Peyer's patch (tissue), 4 donors: Measurements from ENCODE around the gene FTSJ3. TPM values are rescaled to one million over a fixed set of nuclear protein-coding genes. Genes with fewer than 3 reads are reported as not detected.

ENCODE experiments used
- DNase-seq, 3 donors: peaks; one replicate each; pipeline ENCODE4 v3.0.0-alpha.2; 2017 to 2019
- H3K27ac ChIP-seq, 4 donors: fragments of 200-600 bp; sonication (generic); one replicate each; pipeline ENCODE4 v1.5.1; 2016 to 2019
- H3K27me3 ChIP-seq, 2 donors: fragments of 200-600 bp; sonication (generic); one replicate each; pipeline ENCODE4 v1.5.1; 2019
- H3K36me3 ChIP-seq, 3 donors: fragments of 200-600 bp; sonication (generic); one replicate each; pipeline ENCODE4 v1.5.1; 2016 to 2019
- H3K4me1 ChIP-seq, 4 donors: fragments of 200-600 bp; sonication (generic); one replicate each; pipeline ENCODE4 v1.5.1; 2016 to 2019
- H3K4me3 ChIP-seq, 4 donors: fragments of 200-600 bp; sonication (generic); 1 replicate in 3 of 4; 2 replicates in 1 of 4; pipeline ENCODE4 v1.5.1; 2016 to 2019; ENCODE audit warnings: mild to moderate bottlenecking in 1 of 4
- H3K9me3 ChIP-seq, 4 donors: fragments of 200-600 bp; sonication (generic); one replicate each; pipeline ENCODE4 v1.5.1; 2016 to 2019; ENCODE audit warnings: mild to moderate bottlenecking in 1 of 4
- CTCF ChIP-seq, 6 experiments: fragments of 450-650 bp in 4 of 6; fragments of 200-600 bp in 2 of 6; sonication (generic) in 1 of 6; IDR thresholded peaks; one replicate each; pipeline ENCODE4 v1.5.1; 2017 to 2019; ENCODE audit warnings: antibody characterized with exemption in 6 of 6, mild to moderate bottlenecking in 3 of 6, moderate library complexity in 1 of 6
- POLR2A ChIP-seq, 2 donors: fragments of 450-650 bp; IDR thresholded peaks; one replicate each; pipeline ENCODE4 v1.5.1; 2017; ENCODE audit warnings: antibody characterized with exemption in 2 of 2, mild to moderate bottlenecking in 2 of 2, moderate library complexity in 2 of 2
- total RNA-seq, 4 donors: library from RNA; depleted of rRNA; stranded (reverse); fragments of >200 nt; gene quantifications; one replicate each; pipeline ENCODE4 v1.1.0, GENCODE V29; 2016

The FTSJ3 gene
- total RNA-seq, 4 donors from 2014 or later = 19.6 to 133 (median 51.6) TPM

GRCh38 chr17:63833026-63833740, 5.7 kb upstream of the FTSJ3 start:
- Histone ChIP-seq H3K4me1 (peaks cover 0 to 30% (median 0%) of the 10 kb centered on the region in 4 donors), H3K36me3 (peaks cover 0 to 89% (median 0%) of the 10 kb centered on the region in 3 donors), H3K27me3 (no peaks in the 10 kb centered on the region), H3K9me3 (no peaks in the 10 kb centered on the region), H3K27ac (no peak overlapping the region), H3K4me3 (no peak overlapping the region)
- DNase-seq = no peak
- TF ChIP-seq CTCF (IDR thresholded peaks at IDR 0.05) (no peak), POLR2A (IDR thresholded peaks at IDR 0.05) (no peak)

DNA sequence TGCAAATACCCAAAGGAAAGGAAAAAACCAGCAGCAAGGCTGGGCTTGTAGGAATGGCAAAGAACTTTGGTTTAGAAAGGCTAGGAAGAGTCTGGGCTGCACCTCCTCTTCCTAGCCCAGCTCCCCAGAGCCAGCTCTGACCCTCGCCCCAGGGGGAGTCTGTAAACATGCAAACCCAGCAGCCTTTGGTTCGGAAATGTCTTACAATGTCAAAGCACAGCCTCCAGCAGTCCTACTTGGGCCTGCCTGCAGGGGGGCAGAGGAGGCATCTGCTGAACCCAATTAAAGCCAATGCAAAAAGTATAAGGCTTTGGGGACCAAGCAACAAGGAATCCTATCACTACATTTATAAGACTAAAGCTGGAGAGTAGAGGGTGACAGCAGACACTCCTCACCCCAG, 5.0 kb upstream of the FTSJ3 start:
- Histone ChIP-seq H3K27me3 (no peaks in the 10 kb centered on the region), H3K4me1 (peaks cover 0 to 25% (median 0%) of the 10 kb centered on the region in 4 donors), H3K36me3 (peaks cover 0 to 85% (median 0%) of the 10 kb centered on the region in 3 donors), H3K27ac (no peak overlapping the region), H3K9me3 (no peaks in the 10 kb centered on the region), H3K4me3 (no peak overlapping the region)
- DNase-seq = no peak
- TF ChIP-seq CTCF (IDR thresholded peaks at IDR 0.05) = no peak
- TF ChIP-seq POLR2A (IDR thresholded peaks at IDR 0.05) = no peak

DNA sequence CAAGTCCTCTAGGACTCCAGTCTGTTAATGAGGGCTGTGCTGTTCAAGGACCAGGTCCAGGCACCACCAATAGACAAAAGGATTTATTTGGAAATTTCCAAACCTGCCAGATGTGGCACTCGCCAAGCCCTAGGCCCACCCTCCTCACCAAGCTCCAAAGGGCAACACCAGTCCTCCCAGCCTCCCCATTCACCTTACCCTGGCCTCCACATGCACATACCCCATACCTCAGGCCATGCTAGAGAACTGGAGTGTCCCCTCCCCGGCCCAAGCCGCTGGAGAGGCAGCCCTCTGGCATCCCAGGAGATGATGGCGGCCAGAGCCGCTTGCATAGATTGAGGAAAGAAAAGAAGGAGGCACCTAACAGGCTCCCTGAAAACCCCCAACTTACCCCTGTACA, 4.6 kb upstream of the FTSJ3 start:
- no peaks in the 10 kb centered on the region for H3K9me3 ChIP-seq
- peaks cover 0 to 81% (median 0%) of the 10 kb centered on the region in 3 donors for H3K36me3 ChIP-seq
- no peak overlapping the region for H3K27ac ChIP-seq
- H3K4me3 ChIP-seq = no peak overlapping the region
- H3K4me1 ChIP-seq = peaks cover 0 to 21% (median 0%) of the 10 kb centered on the region in 4 donors
- TF ChIP-seq CTCF (IDR thresholded peaks at IDR 0.05) (no peak), POLR2A (IDR thresholded peaks at IDR 0.05) (no peak)
- no peaks in the 10 kb centered on the region for H3K27me3 ChIP-seq
- no peak for DNase-seq

- TF ChIP-seq POLR2A (IDR thresholded peaks at IDR 0.05) = no peak
- Histone ChIP-seq H3K9me3 (no peaks in the 10 kb centered on the region), H3K4me3 (no peak overlapping the region), H3K4me1 (peaks cover 0 to 21% (median 0%) of the 10 kb centered on the region in 4 donors), H3K27ac (no peak overlapping the region), H3K27me3 (no peaks in the 10 kb centered on the region), H3K36me3 (peaks cover 0 to 76% (median 0%) of the 10 kb centered on the region in 3 donors)
- DNase-seq = no peak
Observed at GRCh38 chr17:63831505-63831904, 4.0 kb upstream of the FTSJ3 start.

DNA sequence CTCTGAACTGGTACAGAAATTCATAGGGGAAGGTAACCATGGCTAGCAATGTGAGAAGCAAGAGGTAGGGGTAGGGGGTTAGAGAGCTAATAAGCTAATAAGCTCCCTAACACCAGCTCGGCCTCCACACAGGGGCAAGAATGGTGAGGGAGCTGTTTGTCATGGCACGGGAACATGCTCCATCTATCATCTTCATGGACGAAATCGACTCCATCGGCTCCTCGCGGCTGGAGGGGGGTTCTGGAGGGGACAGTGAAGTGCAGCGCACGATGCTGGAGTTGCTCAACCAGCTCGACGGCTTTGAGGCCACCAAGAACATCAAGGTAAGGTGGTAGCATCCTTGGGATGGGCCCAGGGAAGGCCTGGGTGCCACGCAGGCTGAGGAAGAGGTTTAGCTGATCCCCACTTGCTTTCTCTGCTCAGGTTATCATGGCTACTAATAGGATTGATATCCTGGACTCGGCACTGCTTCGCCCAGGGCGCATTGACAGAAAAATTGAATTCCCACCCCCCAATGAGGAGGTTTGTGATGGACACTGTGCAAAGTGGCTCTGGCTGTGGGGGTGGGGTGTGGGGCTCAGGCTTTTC, 3.5 kb upstream of the FTSJ3 start:
- Histone ChIP-seq H3K4me1 (peaks cover 0 to 26% (median 4%) of the 10 kb centered on the region in 4 donors), H3K27ac (no peak overlapping the region), H3K36me3 (peaks cover 0 to 71% (median 0%) of the 10 kb centered on the region in 3 donors), H3K27me3 (no peaks in the 10 kb centered on the region), H3K4me3 (no peak overlapping the region), H3K9me3 (no peaks in the 10 kb centered on the region)
- no peak for TF ChIP-seq POLR2A (IDR thresholded peaks at IDR 0.05)
- TF ChIP-seq CTCF (IDR thresholded peaks at IDR 0.05) = no peak
- no peak for DNase-seq

DNA sequence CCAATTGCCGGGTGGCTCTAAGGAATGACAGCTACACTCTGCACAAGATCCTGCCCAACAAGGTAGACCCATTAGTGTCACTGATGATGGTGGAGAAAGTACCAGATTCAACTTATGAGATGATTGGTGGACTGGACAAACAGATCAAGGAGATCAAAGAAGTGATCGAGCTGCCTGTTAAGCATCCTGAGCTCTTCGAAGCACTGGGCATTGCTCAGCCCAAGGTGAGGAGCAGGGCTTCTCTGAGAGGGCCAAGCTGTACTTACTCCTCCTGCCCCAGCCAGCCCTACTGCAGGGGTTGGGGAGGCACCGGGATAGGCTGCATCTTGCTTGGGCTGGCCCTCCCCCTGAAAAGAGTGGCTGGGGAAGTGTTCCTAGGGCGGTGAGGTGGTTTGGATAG, 2.8 kb upstream of the FTSJ3 start:
- Histone ChIP-seq H3K36me3 (peaks cover 0 to 65% (median 0%) of the 10 kb centered on the region in 3 donors), H3K4me1 (peaks cover 0 to 29% (median 4%) of the 10 kb centered on the region in 4 donors), H3K27me3 (no peaks in the 10 kb centered on the region), H3K27ac (no peak overlapping the region), H3K9me3 (no peaks in the 10 kb centered on the region), H3K4me3 (no peak overlapping the region)
- TF ChIP-seq POLR2A (IDR thresholded peaks at IDR 0.05) = no peak
- no peak for TF ChIP-seq CTCF (IDR thresholded peaks at IDR 0.05)
- no peak for DNase-seq
